Measurements from ENCODE around the gene CSMD2.
A peak's percentile ranks its signal among the peaks of the same experiment; 100 is the strongest.

CSMD2 gene

GRCh38 chr1:33660956-33661355, 504.1 kb downstream of the CSMD2 start:
- DNase-seq, result no peak

GRCh38 chr1:33660244-33660643, 504.8 kb downstream of the CSMD2 start:
- no peak for DNase-seq

GRCh38 chr1:33659641-33660040, 505.4 kb downstream of the CSMD2 start:
- DNase-seq, result no peak

- no peak for DNase-seq
Measured at GRCh38 chr1:33657833-33658232, 507.2 kb downstream of the CSMD2 start.

- DNase-seq, result no peak
Measured at GRCh38 chr1:33656467-33657005, 508.5 kb downstream of the CSMD2 start.

GRCh38 chr1:33655496-33655895, 509.5 kb downstream of the CSMD2 start:
- DNase-seq, result no peak

- no peak for DNase-seq
Measured at GRCh38 chr1:33654267-33654834, 510.7 kb downstream of the CSMD2 start.

GRCh38 chr1:33653226-33653625, 511.8 kb downstream of the CSMD2 start:
- no peak for DNase-seq

GRCh38 chr1:33650708-33651107, 514.3 kb downstream of the CSMD2 start:
- no peak for DNase-seq

- DNase-seq, result no peak
Measured at GRCh38 chr1:33649759-33650158, 515.3 kb downstream of the CSMD2 start.

- no peak for DNase-seq
Measured at GRCh38 chr1:33643216-33643615, 521.8 kb downstream of the CSMD2 start.

GRCh38 chr1:33641104-33641830, 523.8 kb downstream of the CSMD2 start:
- no peak for DNase-seq

- DNase-seq, result no peak
Measured at GRCh38 chr1:33640114-33640660, 524.8 kb downstream of the CSMD2 start.

- no peak for DNase-seq
Measured at GRCh38 chr1:33637846-33638440, 527.1 kb downstream of the CSMD2 start.

- no peak for DNase-seq
Measured at GRCh38 chr1:33636209-33636608, 528.8 kb downstream of the CSMD2 start.

GRCh38 chr1:33635336-33636012, 529.6 kb downstream of the CSMD2 start:
- DNase-seq, result no peak

GRCh38 chr1:33634806-33635205, 530.2 kb downstream of the CSMD2 start:
- no peak for DNase-seq

- DNase-seq, result no peak
Measured at GRCh38 chr1:33634143-33634542, 530.9 kb downstream of the CSMD2 start.

GRCh38 chr1:33633019-33633801, 531.8 kb downstream of the CSMD2 start:
- peak; percentile 89 for DNase-seq

- DNase-seq, result no peak
Measured at GRCh38 chr1:33630686-33631085, 534.3 kb downstream of the CSMD2 start.

- no peak for DNase-seq
Measured at GRCh38 chr1:33626801-33627200, 538.2 kb downstream of the CSMD2 start.

All from DMS79 treated with DMSO at 0.1 percent for 48 hours (cell line).